ENCODE data around the gene AGER. TPM values are rescaled to one million over a fixed set of nuclear protein-coding genes. Genes with fewer than 3 reads are reported as not detected.

Gene AGER
- total and polyA plus RNA-seq, 2 donors (not counting 1 experiment from before 2014, with no cell fraction given): 29.9 to 38.8 TPM

DNA sequence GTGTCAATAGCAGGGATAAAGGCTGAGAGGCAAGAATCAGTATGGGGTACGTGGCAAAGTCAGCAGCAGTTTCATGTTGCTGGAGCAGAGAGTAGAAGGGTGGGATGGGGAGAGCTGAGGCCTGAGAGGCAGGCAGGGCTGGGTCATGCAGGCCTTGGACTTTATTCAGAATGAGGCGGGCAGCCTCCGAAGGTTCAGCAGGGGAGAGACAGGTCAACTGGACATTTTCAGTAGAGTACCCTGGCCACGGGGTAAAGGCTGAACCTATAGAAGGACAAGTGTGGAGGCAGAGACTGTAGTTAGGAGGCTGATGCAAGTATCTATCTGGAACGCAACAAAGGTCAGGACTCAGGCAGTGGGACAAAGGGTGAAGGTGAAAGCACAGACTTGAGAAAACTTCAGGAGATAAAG, 26.1 kb upstream of the AGER start:
- Mint-ChIP-seq H3K4me1 (peaks cover 13% of the 10 kb centered on the region), H3K27me3 (no peaks in the 10 kb centered on the region), H3K27ac (no peak overlapping the region), H3K9me3 (ENCODE audit: insufficient read depth) (no peaks in the 10 kb centered on the region), H3K4me3 (no peak overlapping the region)
- Histone ChIP-seq H3K4me1 (ENCODE audit: control insufficient read depth in 2 of 2, insufficient read depth in 2 of 2, low read length in 2 of 2) (peaks cover 0 to 6% of the 10 kb centered on the region in 2 donors), H3K9ac (ENCODE audit: low read length) (no peak overlapping the region), H3K27ac (ENCODE audit: low read length in 2 of 2) (no peak overlapping the region), H3K4me2 (replicated peaks; ENCODE audit: low read depth, low read length, poor library complexity, severe bottlenecking) (no peak overlapping the region), H4K20me1 (ENCODE audit: control insufficient read depth, insufficient read depth, low read length, poor library complexity, severe bottlenecking) (no peaks in the 10 kb centered on the region), H3K9me3 (ENCODE audit: control extremely low read depth in 1 of 3, control insufficient read depth in 2 of 3, insufficient read depth in 1 of 3, low read length in 2 of 3) (no peaks in the 10 kb centered on the region), H3K4me3 (ENCODE audit: control extremely low read depth in 1 of 5, extremely low read depth in 1 of 5, insufficient read depth in 1 of 5, low read depth in 2 of 5, low read length in 4 of 5) (no peak overlapping the region), H3K27me3 (replicated peaks in 1 of 4; ENCODE audit: control extremely low read depth in 1 of 4, control insufficient read depth in 3 of 4, insufficient read depth in 4 of 4, low read length in 3 of 4) (no peaks in the 10 kb centered on the region), H2AFZ (ENCODE audit: insufficient read depth, low read depth, low read length, poor library complexity, severe bottlenecking) (no peak overlapping the region), H3K79me2 (ENCODE audit: control insufficient read depth, insufficient read depth, low read length) (no peaks in the 10 kb centered on the region), H3K36me3 (replicated peaks in 1 of 2; ENCODE audit: control extremely low read depth in 1 of 2, control insufficient read depth in 1 of 2, extremely low read depth in 1 of 2, insufficient read depth in 2 of 2, low read length in 1 of 2) (no peaks in the 10 kb centered on the region)
- ChIA-PET CTCF (no interaction called here), POLR2A (no interaction called here)
- DNase-seq (no peak), ATAC-seq (ENCODE audit: low read depth) (no peak)
- intact Hi-C loops (cut with micrococcal nuclease): no loop called here
- WGBS (ENCODE audit: insufficient coverage): 91% methylated on average over 5 of the region's 5 CpGs
- TF ChIP-seq CTCF (IDR thresholded peaks at IDR 0.05): no peak
- no peak for TF ChIP-seq EZH2 (IDR thresholded peaks at IDR 0.05; ENCODE audit: borderline replicate concordance, insufficient read depth, low read depth, low read length, poor library complexity, severe bottlenecking)

DNA sequence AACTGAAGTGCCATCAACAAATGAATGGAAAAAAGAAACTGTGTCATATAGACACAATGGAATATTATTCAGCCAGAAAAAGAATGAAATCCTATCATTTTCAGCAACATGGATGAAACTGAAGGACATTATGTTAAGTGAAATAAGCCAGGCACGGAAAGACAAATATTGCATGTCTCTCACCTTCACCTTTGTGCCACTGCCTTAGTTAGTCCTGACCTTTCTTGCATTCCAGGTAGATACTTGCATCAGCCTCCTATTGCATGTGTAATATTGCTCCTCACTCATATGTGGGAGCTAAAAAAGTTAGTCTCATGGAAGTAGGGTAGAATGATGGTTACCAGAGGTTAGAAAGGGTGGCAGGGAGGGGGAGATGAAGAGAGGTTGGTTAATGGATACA, 24.9 kb upstream of the AGER start:
- TF ChIP-seq CTCF (IDR thresholded peaks at IDR 0.05): no peak
- TF ChIP-seq EZH2 (IDR thresholded peaks at IDR 0.05; ENCODE audit: borderline replicate concordance, insufficient read depth, low read depth, low read length, poor library complexity, severe bottlenecking): no peak
- POLR2A ChIA-PET: interaction anchor here (0.6 kb wide), 1 partner anchor 1109 kb away, joined by 5 read pairs; the partner anchor contains the start of gene ZBTB22

More for the DNA sequence above, 24.9 kb upstream of the AGER start:
- no CpG with 5 or more reads among the region's 1 CpG for WGBS (ENCODE audit: insufficient coverage)
- no peak overlapping the region for H3K27ac Mint-ChIP-seq
- peaks cover 8% of the 10 kb centered on the region for H3K27me3 Mint-ChIP-seq
- H3K36me3 ChIP-seq (replicated peaks in 1 of 2; ENCODE audit: control extremely low read depth in 1 of 2, control insufficient read depth in 1 of 2, extremely low read depth in 1 of 2, insufficient read depth in 2 of 2, low read length in 1 of 2): no peaks in the 10 kb centered on the region
- CTCF ChIA-PET: no interaction called here
- intact Hi-C loops (cut with micrococcal nuclease): no loop called here
- H3K4me1 ChIP-seq (ENCODE audit: control insufficient read depth in 2 of 2, insufficient read depth in 2 of 2, low read length in 2 of 2): peaks cover 0 to 3% of the 10 kb centered on the region in 2 donors
- H3K4me2 ChIP-seq (replicated peaks; ENCODE audit: low read depth, low read length, poor library complexity, severe bottlenecking): no peak overlapping the region
- no peak overlapping the region for H3K4me3 Mint-ChIP-seq
- DNase-seq (no peak), ATAC-seq (ENCODE audit: low read depth) (no peak)
- H3K4me3 ChIP-seq (ENCODE audit: control extremely low read depth in 1 of 5, extremely low read depth in 1 of 5, insufficient read depth in 1 of 5, low read depth in 2 of 5, low read length in 4 of 5): no peak overlapping the region
- H3K9ac ChIP-seq (ENCODE audit: low read length): no peak overlapping the region
- no peaks in the 10 kb centered on the region for H3K79me2 ChIP-seq (ENCODE audit: control insufficient read depth, insufficient read depth, low read length)
- peaks cover 9% of the 10 kb centered on the region for H3K4me1 Mint-ChIP-seq
- H4K20me1 ChIP-seq (ENCODE audit: control insufficient read depth, insufficient read depth, low read length, poor library complexity, severe bottlenecking): no peaks in the 10 kb centered on the region
- H2AFZ ChIP-seq (ENCODE audit: insufficient read depth, low read depth, low read length, poor library complexity, severe bottlenecking): no peak overlapping the region
- H3K9me3 ChIP-seq (ENCODE audit: control extremely low read depth in 1 of 3, control insufficient read depth in 2 of 3, insufficient read depth in 1 of 3, low read length in 2 of 3): no peaks in the 10 kb centered on the region
- no peak overlapping the region for H3K27ac ChIP-seq (ENCODE audit: low read length in 2 of 2)
- no peaks in the 10 kb centered on the region for H3K9me3 Mint-ChIP-seq (ENCODE audit: insufficient read depth)
- H3K27me3 ChIP-seq (replicated peaks in 1 of 4; ENCODE audit: control extremely low read depth in 1 of 4, control insufficient read depth in 3 of 4, insufficient read depth in 4 of 4, low read length in 3 of 4): peaks cover 0 to 3% (median 0%) of the 10 kb centered on the region in 4 experiments
